Suprapubic skin (tissue), 3 donors: ENCODE measurements around the gene RMDN2.

Source experiments
- EP300 ChIP-seq: sonication (generic); formaldehyde crosslinking; IDR thresholded peaks from one replicate; pipeline ENCODE4 v1.6.1; 2017; ENCODE audit warnings: antibody characterized with exemption
- TF ChIP-seq, protein P1 (sequence below), 2 donors: fragments of 200-600 bp in 1 of 2; fragments of 450-650 bp in 1 of 2; sonication (generic) in 1 of 2; IDR thresholded peaks; one replicate each; pipeline ENCODE4 v1.5.1; 2016 to 2019; ENCODE audit warnings: antibody characterized with exemption in 2 of 2, mild to moderate bottlenecking in 1 of 2, moderate library complexity in 1 of 2

GRCh38 chr2:37885329-37885993 lies 39.6 kb upstream of the RMDN2 start:
- TF ChIP-seq, protein P1, sequence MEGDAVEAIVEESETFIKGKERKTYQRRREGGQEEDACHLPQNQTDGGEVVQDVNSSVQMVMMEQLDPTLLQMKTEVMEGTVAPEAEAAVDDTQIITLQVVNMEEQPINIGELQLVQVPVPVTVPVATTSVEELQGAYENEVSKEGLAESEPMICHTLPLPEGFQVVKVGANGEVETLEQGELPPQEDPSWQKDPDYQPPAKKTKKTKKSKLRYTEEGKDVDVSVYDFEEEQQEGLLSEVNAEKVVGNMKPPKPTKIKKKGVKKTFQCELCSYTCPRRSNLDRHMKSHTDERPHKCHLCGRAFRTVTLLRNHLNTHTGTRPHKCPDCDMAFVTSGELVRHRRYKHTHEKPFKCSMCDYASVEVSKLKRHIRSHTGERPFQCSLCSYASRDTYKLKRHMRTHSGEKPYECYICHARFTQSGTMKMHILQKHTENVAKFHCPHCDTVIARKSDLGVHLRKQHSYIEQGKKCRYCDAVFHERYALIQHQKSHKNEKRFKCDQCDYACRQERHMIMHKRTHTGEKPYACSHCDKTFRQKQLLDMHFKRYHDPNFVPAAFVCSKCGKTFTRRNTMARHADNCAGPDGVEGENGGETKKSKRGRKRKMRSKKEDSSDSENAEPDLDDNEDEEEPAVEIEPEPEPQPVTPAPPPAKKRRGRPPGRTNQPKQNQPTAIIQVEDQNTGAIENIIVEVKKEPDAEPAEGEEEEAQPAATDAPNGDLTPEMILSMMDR (IDR thresholded peaks at IDR 0.05): no peak
- TF ChIP-seq EP300: no peak
